HepG2 (cell line): ENCODE measurements around the gene SLC22A23. TPM values are rescaled to one million over a fixed set of nuclear protein-coding genes. Genes with fewer than 3 reads are reported as not detected.
A peak's percentile ranks its signal among the peaks of the same experiment; 100 is the strongest.

Experiments used
- ARNT2 ChIP-seq: sonication (generic); formaldehyde crosslinking; IDR thresholded peaks from 2 replicates; pipeline ENCODE4 v1.8.0; 2022; ENCODE audit warnings: mild to moderate bottlenecking, low read depth, missing genetic modification reagents, moderate library complexity
- BCL3 ChIP-seq: sonication (generic); formaldehyde crosslinking; IDR thresholded peaks from 2 replicates; pipeline ENCODE4 v1.5.1; 2020; ENCODE audit warnings: mild to moderate bottlenecking, missing genetic modification reagents, moderate library complexity
- BORCS8-MEF2B ChIP-seq: sonication (generic); formaldehyde crosslinking; IDR thresholded peaks from 2 replicates; pipeline ENCODE4 v1.8.0; 2022; ENCODE audit warnings: mild to moderate bottlenecking, missing genetic modification reagents
- CCDC6 ChIP-seq: sonication (generic); formaldehyde crosslinking; IDR thresholded peaks from 2 replicates; pipeline ENCODE4 v1.8.1; 2022; ENCODE audit warnings: mild to moderate bottlenecking, missing genetic modification reagents, moderate library complexity
- FOSL2 ChIP-seq: sonication (generic); formaldehyde crosslinking; IDR thresholded peaks from 2 replicates; pipeline ENCODE4 v1.4.0; 2020; ENCODE audit warnings: missing genetic modification reagents
- GFI1 ChIP-seq: sonication (generic); formaldehyde crosslinking; IDR thresholded peaks from 2 replicates; pipeline ENCODE4 v1.5.0; 2020; ENCODE audit warnings: missing genetic modification reagents, mild to moderate bottlenecking, borderline replicate concordance
- HOXA5 ChIP-seq: sonication (generic); formaldehyde crosslinking; IDR thresholded peaks from 2 replicates; pipeline ENCODE4 v1.4.0; 2020; ENCODE audit warnings: missing genetic modification reagents
- MEIS2 ChIP-seq: sonication (generic); formaldehyde crosslinking; IDR thresholded peaks from 2 replicates; pipeline ENCODE4 v1.9.0; 2021; ENCODE audit warnings: mild to moderate bottlenecking, missing genetic modification reagents
- NFE2L2 ChIP-seq: fragments of 150-350 bp; IDR thresholded peaks from 2 replicates; pipeline ENCODE4 v1.6.1; 2014; ENCODE audit warnings: low read length
- RAD51 ChIP-seq: fragments of 450-650 bp; IDR thresholded peaks from 2 replicates; pipeline ENCODE4 v1.6.1; 2016; ENCODE audit warnings: borderline replicate concordance
- SMARCC2 ChIP-seq: fragments of 450-650 bp; IDR thresholded peaks from 2 replicates; pipeline ENCODE4 v1.6.1; 2017; ENCODE audit warnings: antibody characterized with exemption, mild to moderate bottlenecking
- THAP9 ChIP-seq: sonication (generic); formaldehyde crosslinking; IDR thresholded peaks from 2 replicates; pipeline ENCODE4; 2020; ENCODE audit warnings: missing genetic modification reagents, mild to moderate bottlenecking, borderline replicate concordance
- ZC3H4 ChIP-seq: sonication (generic); formaldehyde crosslinking; IDR thresholded peaks from 2 replicates; pipeline ENCODE4 v1.4.0; 2020; ENCODE audit warnings: missing genetic modification reagents, borderline replicate concordance
- ZEB1 ChIP-seq: IDR thresholded peaks from 2 replicates; pipeline ENCODE4 v1.6.1; 2012; ENCODE audit warnings: mild to moderate bottlenecking, low read depth, inconsistent platforms; ENCODE audit not compliant: insufficient replicate concordance
- ZFX ChIP-seq: sonication (generic); formaldehyde crosslinking; IDR thresholded peaks from 2 replicates; pipeline ENCODE4 v1.4.0; 2020; ENCODE audit warnings: mild to moderate bottlenecking, low read depth, missing genetic modification reagents, moderate library complexity
- ZNF24 ChIP-seq: fragments of 450-650 bp; IDR thresholded peaks from 2 replicates; pipeline ENCODE4 v1.6.1; 2017; ENCODE audit warnings: antibody characterized with exemption, mild to moderate bottlenecking
- ZNF317 ChIP-seq: sonication (generic); formaldehyde crosslinking; IDR thresholded peaks from 2 replicates; pipeline ENCODE4 v1.5.0; 2020; ENCODE audit warnings: mild to moderate bottlenecking, missing genetic modification reagents
- ZNF720 ChIP-seq: sonication (generic); formaldehyde crosslinking; IDR thresholded peaks from 2 replicates; pipeline ENCODE4 v1.4.0; 2020; ENCODE audit warnings: missing genetic modification reagents
- ZNF75D ChIP-seq: sonication (generic); formaldehyde crosslinking; IDR thresholded peaks from 2 replicates; pipeline ENCODE4 v1.8.1; 2023; ENCODE audit warnings: missing genetic modification reagents, mild to moderate bottlenecking, borderline replicate concordance
- ZNF792 ChIP-seq: IDR thresholded peaks from 2 replicates; pipeline ENCODE4 v1.6.1; 2016
- ZNF83 ChIP-seq: sonication (generic); formaldehyde crosslinking; IDR thresholded peaks from 2 replicates; pipeline ENCODE4 v1.4.0; 2020; ENCODE audit warnings: missing genetic modification reagents, mild to moderate bottlenecking, borderline replicate concordance
- ZSCAN21 ChIP-seq: sonication (generic); formaldehyde crosslinking; IDR thresholded peaks from 2 replicates; pipeline ENCODE4 v1.8.0; 2022; ENCODE audit warnings: mild to moderate bottlenecking, missing genetic modification reagents, moderate library complexity, borderline replicate concordance
- polyA plus RNA-seq, 8 experiments: library from polyadenylated mRNA; depleted of rRNA in 3 of 8; stranded (reverse) in 7 of 8; unstranded in 1 of 8; fragments of >200 nt; fragmentation: Illumina TruSeq in 4 of 8; extraction: Trizol in 4 of 8; gene quantifications; 2 replicates each; pipeline versions ENCODE4 v1.2.1 to v1.2.3, GENCODE V29; 2011 to 2016; ENCODE audit warnings: low read depth in 4 of 8, missing spikeins in 1 of 8, mixed read lengths in 1 of 8; ENCODE audit not compliant: insufficient read depth in 1 of 8
- total RNA-seq, 5 experiments: library from RNA; depleted of rRNA; stranded (reverse); fragments of >200 nt; fragmentation: Illumina TruSeq; extraction: Trizol; gene quantifications; 2 replicates each; pipeline ENCODE4 v1.2.3, GENCODE V29; 2016; ENCODE audit warnings: low read depth in 1 of 5
- TF ChIP-seq, protein P1 (sequence below): sonication (generic); formaldehyde crosslinking; IDR thresholded peaks from 2 replicates; pipeline ENCODE4 v1.4.0; 2020; ENCODE audit warnings: mild to moderate bottlenecking, missing genetic modification reagents
- TF ChIP-seq, protein P2 (sequence below): sonication (generic); formaldehyde crosslinking; IDR thresholded peaks from 2 replicates; pipeline ENCODE4 v1.5.0; 2020; ENCODE audit warnings: missing genetic modification reagents, mild to moderate bottlenecking, borderline replicate concordance
- TF ChIP-seq, protein P3 (sequence below): sonication (generic); formaldehyde crosslinking; IDR thresholded peaks from 2 replicates; pipeline ENCODE4 v1.4.0; 2020; ENCODE audit warnings: mild to moderate bottlenecking, low read depth, missing genetic modification reagents

SLC22A23 gene
- total and polyA plus RNA-seq, 2 of the 13 experiments (the other 11 are each of a cell fraction or from before 2014, with no cell fraction given) = 11.8 to 17.5 TPM

DNA sequence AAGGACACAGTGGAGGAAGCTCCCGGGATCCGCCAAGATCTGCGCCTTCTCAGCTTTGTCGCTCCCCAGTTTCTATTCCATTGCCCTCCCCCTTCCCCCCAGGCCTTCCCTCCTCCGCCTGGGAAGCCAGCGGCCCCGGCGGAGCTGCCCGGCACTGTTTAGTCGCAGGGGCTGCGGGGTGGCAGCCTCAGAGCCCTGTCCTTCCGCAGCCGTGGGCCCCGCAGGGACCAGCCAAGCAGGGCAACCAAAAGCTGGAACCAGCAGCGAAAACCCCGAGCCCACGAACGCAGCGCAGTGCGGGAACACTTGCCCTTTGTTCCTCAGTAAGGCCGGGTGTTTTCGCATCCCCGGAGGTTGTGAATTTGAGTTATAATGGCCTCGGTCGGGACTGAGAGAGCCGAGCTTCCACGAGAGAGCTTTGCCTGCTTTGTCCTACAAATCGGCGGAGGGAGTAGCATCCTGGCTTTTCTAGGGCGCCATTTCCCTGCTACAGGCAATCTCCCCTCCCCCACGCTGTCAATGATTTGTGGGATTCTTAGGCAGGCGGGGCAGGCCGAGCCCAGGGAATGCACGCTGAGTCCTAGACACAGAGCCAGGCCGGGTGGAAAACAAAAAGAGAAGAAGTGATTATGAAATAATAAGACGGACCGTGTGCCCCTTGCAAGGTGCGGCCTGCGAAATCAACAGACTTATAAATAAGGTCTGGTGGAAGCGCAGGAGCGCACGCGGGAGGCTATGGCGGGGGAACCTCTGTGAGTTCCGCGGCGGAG lies 225.4 kb downstream of the SLC22A23 start (continued):
- TF ChIP-seq, protein P1, sequence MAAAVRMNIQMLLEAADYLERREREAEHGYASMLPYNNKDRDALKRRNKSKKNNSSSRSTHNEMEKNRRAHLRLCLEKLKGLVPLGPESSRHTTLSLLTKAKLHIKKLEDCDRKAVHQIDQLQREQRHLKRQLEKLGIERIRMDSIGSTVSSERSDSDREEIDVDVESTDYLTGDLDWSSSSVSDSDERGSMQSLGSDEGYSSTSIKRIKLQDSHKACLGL = no peak
- TF ChIP-seq SMARCC2 (no peak), ZC3H4 (CRISPR knock-in tag) (no peak), ZNF83 (no peak), ZEB1 (peak; percentile 48), ZNF720 (no peak), ZFX (CRISPR knock-in tag) (peak; percentile 49; the same call in 1 of the 2 replicates), RAD51 (no peak), ZNF317 (peak; percentile 4), GFI1 (CRISPR knock-in tag) (peak; percentile 39; the same call in 1 of the 2 replicates), ZSCAN21 (CRISPR knock-in tag) (0 out of 2 replicates have a peak, but pooled peaks have one; percentile 27), FOSL2 (CRISPR knock-in tag) (0 out of 2 replicates have a peak, but pooled peaks have one; percentile 8), ZNF792 (CRISPR knock-in tag) (no peak), ZNF24 (no peak), ARNT2 (CRISPR knock-in tag) (no peak; the same call in none of the 2 replicates), THAP9 (peak; percentile 99), HOXA5 (CRISPR knock-in tag) (peak; percentile 32; the same call in 1 of the 2 replicates), NFE2L2 (no peak), BCL3 (CRISPR knock-in tag) (peak; percentile 48; the same call in 1 of the 2 replicates), CCDC6 (CRISPR knock-in tag) (peak; percentile 57; the same call in 1 of the 2 replicates), ZNF75D (CRISPR knock-in tag) (no peak), MEIS2 (CRISPR knock-in tag) (no peak), BORCS8-MEF2B (CRISPR knock-in tag) (no peak; the same call in 1 of the 2 replicates)
- TF ChIP-seq, protein P2, sequence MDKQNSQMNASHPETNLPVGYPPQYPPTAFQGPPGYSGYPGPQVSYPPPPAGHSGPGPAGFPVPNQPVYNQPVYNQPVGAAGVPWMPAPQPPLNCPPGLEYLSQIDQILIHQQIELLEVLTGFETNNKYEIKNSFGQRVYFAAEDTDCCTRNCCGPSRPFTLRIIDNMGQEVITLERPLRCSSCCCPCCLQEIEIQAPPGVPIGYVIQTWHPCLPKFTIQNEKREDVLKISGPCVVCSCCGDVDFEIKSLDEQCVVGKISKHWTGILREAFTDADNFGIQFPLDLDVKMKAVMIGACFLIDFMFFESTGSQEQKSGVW (CRISPR knock-in tag) = no peak
- TF ChIP-seq, protein P3, sequence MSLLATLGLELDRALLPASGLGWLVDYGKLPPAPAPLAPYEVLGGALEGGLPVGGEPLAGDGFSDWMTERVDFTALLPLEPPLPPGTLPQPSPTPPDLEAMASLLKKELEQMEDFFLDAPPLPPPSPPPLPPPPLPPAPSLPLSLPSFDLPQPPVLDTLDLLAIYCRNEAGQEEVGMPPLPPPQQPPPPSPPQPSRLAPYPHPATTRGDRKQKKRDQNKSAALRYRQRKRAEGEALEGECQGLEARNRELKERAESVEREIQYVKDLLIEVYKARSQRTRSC = no peak
